HL-60 (cell line): ENCODE data around the gene MRAS.

ENCODE experiments used
- DNase-seq, 2 experiments: peaks; one replicate each; pipeline ENCODE4 v3.0.0-alpha.2; 2010 to 2020; ENCODE audit warnings: low read depth in 1 of 2, low spot score in 1 of 2
- H3K27ac ChIP-seq: fragments of 250-450 bp; sonication (Bioruptor Pico); replicated peaks from 2 replicates; pipeline ENCODE4 v1.5.1; 2020; ENCODE audit warnings: mild to moderate bottlenecking, moderate library complexity
- H3K27me3 ChIP-seq: fragments of 250-450 bp; sonication (Bioruptor Pico); 2 replicates; pipeline ENCODE4 v1.5.1; 2021; ENCODE audit warnings: mild to moderate bottlenecking, moderate library complexity; ENCODE audit not compliant: insufficient read depth, poor library complexity, severe bottlenecking
- H3K4me3 ChIP-seq: replicated peaks from 2 replicates; pipeline ENCODE4 v1.5.1; 2011; ENCODE audit warnings: mild to moderate bottlenecking, control low read depth, low read length; ENCODE audit not compliant: insufficient read depth
- GABPA ChIP-seq: IDR thresholded peaks from 2 replicates; pipeline ENCODE4 v1.6.1; 2012; ENCODE audit warnings: low read depth
- POLR2AphosphoS5 ChIP-seq: IDR thresholded peaks from 2 replicates; pipeline ENCODE4 v1.6.1; 2012; ENCODE audit warnings: low read depth
- REST ChIP-seq: IDR thresholded peaks from 2 replicates; pipeline ENCODE4 v1.6.1; 2012; ENCODE audit warnings: low read depth; ENCODE audit not compliant: insufficient replicate concordance
- SPI1 ChIP-seq: IDR thresholded peaks from 2 replicates; pipeline ENCODE4 v1.6.1; 2012; ENCODE audit warnings: low read depth, mild to moderate bottlenecking, borderline replicate concordance
- TF ChIP-seq, protein P1 (sequence below): IDR thresholded peaks from one replicate; pipeline ENCODE4 v1.5.1; 2011; ENCODE audit warnings: low read length, control low read depth, inconsistent platforms; ENCODE audit not compliant: insufficient read depth

MRAS gene

GRCh38 chr3:138373736-138374094, 25.3 kb downstream of the MRAS start:
- no peak for DNase-seq
- Histone ChIP-seq H3K4me3 (no peak overlapping the region), H3K27ac (no peak overlapping the region), H3K27me3 (peaks cover under 1% of the 10 kb centered on the region)
- TF ChIP-seq GABPA = no peak
- no peak for TF ChIP-seq REST
- no peak for TF ChIP-seq POLR2AphosphoS5
- TF ChIP-seq, protein P1, sequence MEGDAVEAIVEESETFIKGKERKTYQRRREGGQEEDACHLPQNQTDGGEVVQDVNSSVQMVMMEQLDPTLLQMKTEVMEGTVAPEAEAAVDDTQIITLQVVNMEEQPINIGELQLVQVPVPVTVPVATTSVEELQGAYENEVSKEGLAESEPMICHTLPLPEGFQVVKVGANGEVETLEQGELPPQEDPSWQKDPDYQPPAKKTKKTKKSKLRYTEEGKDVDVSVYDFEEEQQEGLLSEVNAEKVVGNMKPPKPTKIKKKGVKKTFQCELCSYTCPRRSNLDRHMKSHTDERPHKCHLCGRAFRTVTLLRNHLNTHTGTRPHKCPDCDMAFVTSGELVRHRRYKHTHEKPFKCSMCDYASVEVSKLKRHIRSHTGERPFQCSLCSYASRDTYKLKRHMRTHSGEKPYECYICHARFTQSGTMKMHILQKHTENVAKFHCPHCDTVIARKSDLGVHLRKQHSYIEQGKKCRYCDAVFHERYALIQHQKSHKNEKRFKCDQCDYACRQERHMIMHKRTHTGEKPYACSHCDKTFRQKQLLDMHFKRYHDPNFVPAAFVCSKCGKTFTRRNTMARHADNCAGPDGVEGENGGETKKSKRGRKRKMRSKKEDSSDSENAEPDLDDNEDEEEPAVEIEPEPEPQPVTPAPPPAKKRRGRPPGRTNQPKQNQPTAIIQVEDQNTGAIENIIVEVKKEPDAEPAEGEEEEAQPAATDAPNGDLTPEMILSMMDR = no peak
- no peak for TF ChIP-seq SPI1

DNA sequence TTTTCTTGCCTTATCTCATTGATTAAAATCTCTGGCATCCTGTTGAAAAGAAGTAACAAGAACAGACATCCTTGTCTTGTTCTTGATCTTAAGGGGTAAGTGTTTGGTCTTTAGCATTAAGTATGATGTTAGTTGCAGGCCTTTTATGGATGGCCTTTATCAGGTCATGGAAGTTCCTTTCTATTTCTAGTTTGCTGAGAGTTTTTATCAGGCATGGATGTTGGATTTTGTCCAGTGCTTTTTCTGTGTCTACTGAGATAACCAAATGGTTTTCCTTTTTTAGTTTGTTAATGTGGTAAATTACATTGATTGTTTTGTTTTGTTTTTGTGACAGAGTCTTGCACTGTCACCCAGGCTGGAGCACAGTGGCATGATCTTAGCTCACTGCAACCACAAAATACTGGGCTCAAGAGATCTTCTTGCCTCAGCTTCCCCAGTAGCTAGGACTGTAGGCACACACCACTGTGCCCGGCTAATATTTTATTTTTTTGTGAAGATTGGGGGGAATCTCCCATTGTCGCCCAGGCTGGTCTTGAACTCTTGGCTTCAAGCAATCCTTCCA, 26.3 kb downstream of the MRAS start:
- H3K27me3 ChIP-seq = peaks cover 3% of the 10 kb centered on the region
- no peak for TF ChIP-seq POLR2AphosphoS5
- TF ChIP-seq REST = no peak
- TF ChIP-seq, protein P1 = no peak
- TF ChIP-seq SPI1 = no peak
- no peak overlapping the region for H3K27ac ChIP-seq
- no peak overlapping the region for H3K4me3 ChIP-seq
- DNase-seq = no peak

DNA sequence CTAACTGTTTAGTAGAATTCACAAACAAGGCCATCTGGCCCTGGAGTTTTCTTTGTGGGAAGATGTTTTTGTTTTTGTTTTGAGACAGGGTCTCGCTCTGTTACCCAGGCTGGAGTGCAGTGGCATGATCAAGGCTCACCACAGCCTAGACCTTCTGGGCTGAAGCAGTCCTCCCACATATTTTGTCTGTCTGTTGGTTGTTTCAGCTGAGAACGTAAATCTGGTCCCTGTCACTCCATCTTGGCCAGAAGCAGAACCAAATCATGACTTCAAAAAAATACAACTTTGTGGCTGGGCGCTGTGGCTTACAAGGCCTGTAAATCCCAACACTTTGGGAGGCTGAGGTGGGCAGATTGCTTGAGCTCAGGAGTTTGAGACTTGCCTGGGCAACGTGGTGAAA, 27.1 kb downstream of the MRAS start:
- TF ChIP-seq, protein P1 = no peak
- no peak for TF ChIP-seq POLR2AphosphoS5
- TF ChIP-seq REST = no peak
- no peak for TF ChIP-seq SPI1
- peaks cover 3% of the 10 kb centered on the region for H3K27me3 ChIP-seq

More for the DNA sequence above, 27.1 kb downstream of the MRAS start:
- H3K27ac ChIP-seq = no peak overlapping the region
- H3K4me3 ChIP-seq = no peak overlapping the region
- no peak for DNase-seq
